Gastrocnemius medialis (tissue), 4 donors: Measurements from ENCODE around the gene LTBP1. TPM values are rescaled to one million over a fixed set of nuclear protein-coding genes. Genes with fewer than 3 reads are reported as not detected.

Experiments used
- ATAC-seq, 2 donors: fragments of 150-250 bp; one replicate each; pipeline ENCODE4 v1.9.1; 2016
- DNase-seq, 2 donors: peaks; one replicate each; pipeline ENCODE4 v3.0.0-alpha.2; 2019
- H3K27ac ChIP-seq, 4 donors: fragments of 200-600 bp; sonication (generic); 1 replicate in 1 of 4; 2 replicates in 3 of 4; pipeline ENCODE4 v1.5.1; 2016 to 2018; ENCODE audit warnings: mild to moderate bottlenecking in 2 of 4, moderate library complexity in 1 of 4
- H3K27me3 ChIP-seq, 3 donors: fragments of 200-600 bp; sonication (generic) in 2 of 3; 1 replicate in 1 of 3; 2 replicates in 2 of 3; pipeline versions ENCODE4 v1.5.1 to v1.6.0; 2016 to 2019; ENCODE audit warnings: mild to moderate bottlenecking in 1 of 3, moderate library complexity in 1 of 3
- H3K36me3 ChIP-seq, 2 donors: fragments of 200-600 bp; sonication (generic) in 1 of 2; one replicate each; pipeline ENCODE4 v1.5.1; 2017 to 2018
- H3K4me1 ChIP-seq, 2 donors: fragments of 200-600 bp; sonication (generic) in 1 of 2; one replicate each; pipeline ENCODE4 v1.5.1; 2016 to 2017; ENCODE audit warnings: mild to moderate bottlenecking in 2 of 2
- H3K4me3 ChIP-seq, 4 donors: fragments of 200-600 bp; sonication (generic) in 3 of 4; 1 replicate in 1 of 4; 2 replicates in 3 of 4; pipeline ENCODE4 v1.5.1; 2016 to 2019; ENCODE audit warnings: mild to moderate bottlenecking in 2 of 4
- H3K9me3 ChIP-seq, 3 donors: fragments of 200-600 bp; sonication (generic) in 2 of 3; 1 replicate in 1 of 3; 2 replicates in 2 of 3; pipeline ENCODE4 v1.5.1; 2016 to 2019
- CTCF ChIP-seq, 5 experiments: fragments of 450-650 bp in 3 of 5; fragments of 200-600 bp in 2 of 5; sonication (generic) in 2 of 5; IDR thresholded peaks in 4 of 5; conservative IDR thresholded peaks in 1 of 5; 1 replicate in 4 of 5; 2 replicates in 1 of 5; pipeline ENCODE4 v1.5.1; 2016 to 2019; ENCODE audit warnings: antibody characterized with exemption in 5 of 5, mild to moderate bottlenecking in 3 of 5, moderate library complexity in 3 of 5
- POLR2A ChIP-seq, 2 donors: fragments of 450-650 bp; IDR thresholded peaks; one replicate each; pipeline ENCODE4 v1.6.1; 2017; ENCODE audit warnings: antibody characterized with exemption in 2 of 2, mild to moderate bottlenecking in 2 of 2, moderate library complexity in 2 of 2
- in situ Hi-C, 4 donors: fragments of 200-750 bp; cut with MboI; loops; one replicate each; pipeline versions ENCODE4 v1.15.0 to v1.8.0; 2017; ENCODE audit warnings: low sequenced_read_pairs in 4 of 4
- intact Hi-C: fragments of 100-400 bp; cut with DNase I; formaldehyde crosslinking; loops from one replicate; pipeline ENCODE4 v1.15.1; 2023; ENCODE audit warnings: low total_unique reads
- total RNA-seq, 4 donors: library from RNA; depleted of rRNA; stranded (reverse); fragments of >200 nt; gene quantifications; one replicate each; pipeline versions ENCODE4 v1.1.0 to v1.2.3, GENCODE V29; 2016

The LTBP1 gene
- total RNA-seq, 4 donors from 2014 or later = 8.0 to 42.8 (median 18.4) TPM

GRCh38 chr2:33274524-33274923 is 327.8 kb downstream of the LTBP1 start:
- TF ChIP-seq CTCF (IDR thresholded peaks at IDR 0.05 in 4 of 5, conservative IDR thresholded peaks at IDR 0.05 in 1 of 5) = no peak
- TF ChIP-seq POLR2A (IDR thresholded peaks at IDR 0.05) = no peak
- no peaks in the 10 kb centered on the region for H3K27me3 ChIP-seq
- ATAC-seq (no peak), DNase-seq (no peak)
- no peak overlapping the region for H3K4me3 ChIP-seq
- no peaks in the 10 kb centered on the region for H3K36me3 ChIP-seq
- intact Hi-C loops (loop anchor here (5.0 kb wide), 1 partner anchor 502 kb away; no protein-coding TSS in a partner anchor), in situ Hi-C loops (loop anchor here in 1 of 4 donors (10.0 kb wide), 1 partner anchor 100 kb away; no protein-coding TSS in a partner anchor)
- H3K27ac ChIP-seq = no peak overlapping the region
- H3K9me3 ChIP-seq = no peaks in the 10 kb centered on the region
- peaks cover 0 to 15% of the 10 kb centered on the region in 2 donors for H3K4me1 ChIP-seq

- intact Hi-C loops = no loop called here
- TF ChIP-seq CTCF (IDR thresholded peaks at IDR 0.05 in 4 of 5, conservative IDR thresholded peaks at IDR 0.05 in 1 of 5) = no peak
- TF ChIP-seq POLR2A (IDR thresholded peaks at IDR 0.05) = peak; percentile 11 to 24
- Histone ChIP-seq H3K9me3 (no peaks in the 10 kb centered on the region), H3K27ac (peak overlapping the region; percentile 63 to 76 (median 70)), H3K4me3 (no peak overlapping the region), H3K27me3 (no peaks in the 10 kb centered on the region), H3K36me3 (peaks cover 0 to 11% of the 10 kb centered on the region in 2 donors), H3K4me1 (peaks cover 0 to 15% of the 10 kb centered on the region in 2 donors)
- in situ Hi-C loops = loop anchor here in 1 of 4 donors (10.0 kb wide), 1 partner anchor 99 kb away; no protein-coding TSS in a partner anchor
- peak; percentile 52 to 53 for DNase-seq
- peak; percentile 58 to 60 for ATAC-seq
Observed at GRCh38 chr2:33275689-33276444, 329.1 kb downstream of the LTBP1 start.

GRCh38 chr2:33277002-33277426 is 330.3 kb downstream of the LTBP1 start:
- DNase-seq (peak in 1 of 2 donors; percentile 37), ATAC-seq (peak in 1 of 2 donors; percentile 75)
- in situ Hi-C loops = loop anchor here in 1 of 4 donors (10.0 kb wide), 1 partner anchor 98 kb away; no protein-coding TSS in a partner anchor
- TF ChIP-seq POLR2A (IDR thresholded peaks at IDR 0.05) (no peak), CTCF (IDR thresholded peaks at IDR 0.05 in 4 of 5, conservative IDR thresholded peaks at IDR 0.05 in 1 of 5) (no peak)
- intact Hi-C loops = no loop called here
- peak overlapping the region; percentile 63 to 76 (median 70) for H3K27ac ChIP-seq
- H3K9me3 ChIP-seq = no peaks in the 10 kb centered on the region
- H3K27me3 ChIP-seq = no peaks in the 10 kb centered on the region
- H3K4me1 ChIP-seq = peaks cover 0 to 15% of the 10 kb centered on the region in 2 donors
- no peak overlapping the region for H3K4me3 ChIP-seq
- peaks cover 0 to 13% of the 10 kb centered on the region in 2 donors for H3K36me3 ChIP-seq

- H3K4me3 ChIP-seq = peak overlapping the region in 1 of 4 donors; percentile 12
- in situ Hi-C loops (loop anchor here in 1 of 4 donors (10.0 kb wide), 1 partner anchor 96 kb away; no protein-coding TSS in a partner anchor), intact Hi-C loops (loop anchor here (2.0 kb wide), 1 partner anchor 146 kb away; no protein-coding TSS in a partner anchor)
- DNase-seq (peak; percentile 51 to 60), ATAC-seq (peak; percentile 78 to 83)
- peaks cover 0 to 15% of the 10 kb centered on the region in 2 donors for H3K4me1 ChIP-seq
- no peaks in the 10 kb centered on the region for H3K9me3 ChIP-seq
- TF ChIP-seq POLR2A (IDR thresholded peaks at IDR 0.05) = no peak
- no peak for TF ChIP-seq CTCF (IDR thresholded peaks at IDR 0.05 in 4 of 5, conservative IDR thresholded peaks at IDR 0.05 in 1 of 5)
- H3K27me3 ChIP-seq = no peaks in the 10 kb centered on the region
- peaks cover 0 to 13% of the 10 kb centered on the region in 2 donors for H3K36me3 ChIP-seq
- peak overlapping the region; percentile 63 to 76 (median 70) for H3K27ac ChIP-seq
Observed at GRCh38 chr2:33278245-33278943, 331.6 kb downstream of the LTBP1 start.
